Activated naive CD4-positive, alpha-beta T cell treated with anti-CD3 and anti-CD28 coated beads, Interleukin-2, amount 10 ng/mL, durations not matched to agents 7 days and 5 days (primary cell): Measurements from ENCODE around the gene CFAP57.
"Not testable (repeated sequence)": the region's sequence is repeated elsewhere in the genome, so short reads cannot be mapped to it uniquely, and the experiment has no call there.

Experiments used
- CTCF ChIA-PET: fragments of 350-600 bp; sonication (Branson Sonifier 250); formaldehyde crosslinking; loops from one replicate; lab custom pipeline; 2021; ENCODE audit warnings: antibody characterized with exemption; lab: Charles Lee
- DNase-seq: peaks from one replicate; pipeline ENCODE4 v3.0.0-alpha.2; 2020
- H3K27ac Mint-ChIP-seq: one replicate; pipeline ENCODE4 v1.8.0; 2021; ENCODE audit warnings: mild to moderate bottlenecking, moderate library complexity, mixed read lengths
- H3K27me3 Mint-ChIP-seq: one replicate; pipeline ENCODE4 v1.8.0; 2021; ENCODE audit warnings: mild to moderate bottlenecking, mixed read lengths
- H3K36me3 Mint-ChIP-seq: one replicate; pipeline ENCODE4 v1.8.0; 2021; ENCODE audit warnings: mixed read lengths
- H3K4me1 Mint-ChIP-seq: one replicate; pipeline ENCODE4 v1.8.0; 2021; ENCODE audit warnings: mixed read lengths
- H3K4me3 Mint-ChIP-seq: one replicate; pipeline ENCODE4 v1.8.0; 2021; ENCODE audit warnings: mild to moderate bottlenecking, moderate library complexity, mixed read lengths
- H3K9me3 Mint-ChIP-seq: one replicate; pipeline ENCODE4 v1.8.0; 2021; ENCODE audit warnings: mixed read lengths

Gene CFAP57

GRCh38 chr1:43197343-43198127, 25.4 kb downstream of the CFAP57 start:
- Mint-ChIP-seq H3K4me3 (no peak overlapping the region), H3K27me3 (no peaks in the 10 kb centered on the region), H3K27ac (no peak overlapping the region), H3K4me1 (no peaks in the 10 kb centered on the region), H3K9me3 (peaks cover 4% of the 10 kb centered on the region), H3K36me3 (no peaks in the 10 kb centered on the region)
- CTCF ChIA-PET = interaction anchor here (0.9 kb wide), 1 partner anchor 30 kb away, joined by 3 read pairs; no protein-coding TSS in a partner anchor
- DNase-seq = no peak

GRCh38 chr1:43199093-43199726, 27.1 kb downstream of the CFAP57 start:
- no peak for DNase-seq
- Mint-ChIP-seq H3K9me3 (peaks cover 4% of the 10 kb centered on the region), H3K4me1 (no peaks in the 10 kb centered on the region), H3K27ac (no peak overlapping the region), H3K27me3 (no peaks in the 10 kb centered on the region), H3K36me3 (no peaks in the 10 kb centered on the region), H3K4me3 (no peak overlapping the region)
- CTCF ChIA-PET = no interaction called here

- peaks cover 5% of the 10 kb centered on the region for H3K27me3 Mint-ChIP-seq
- H3K4me3 Mint-ChIP-seq = no peak overlapping the region
- peaks cover 2% of the 10 kb centered on the region for H3K9me3 Mint-ChIP-seq
- H3K27ac Mint-ChIP-seq = no peak overlapping the region
- CTCF ChIA-PET = no interaction called here
- no peaks in the 10 kb centered on the region for H3K36me3 Mint-ChIP-seq
- H3K4me1 Mint-ChIP-seq = peaks cover 2% of the 10 kb centered on the region
- no peak for DNase-seq
These were observed 31.7 kb downstream of the CFAP57 start for GRCh38 chr1:43203859-43204258.

- no peak for DNase-seq
- no peak overlapping the region for H3K4me3 Mint-ChIP-seq
- H3K9me3 Mint-ChIP-seq = peaks cover 2% of the 10 kb centered on the region
- H3K27ac Mint-ChIP-seq = no peak overlapping the region
- H3K27me3 Mint-ChIP-seq = peaks cover 5% of the 10 kb centered on the region
- no peaks in the 10 kb centered on the region for H3K36me3 Mint-ChIP-seq
- CTCF ChIA-PET = interaction anchor here (0.7 kb wide), 1 partner anchor 64 kb away, joined by 3 read pairs; no protein-coding TSS in a partner anchor
- peaks cover 2% of the 10 kb centered on the region for H3K4me1 Mint-ChIP-seq
These were observed 32.3 kb downstream of the CFAP57 start for GRCh38 chr1:43204394-43204793.

- Mint-ChIP-seq H3K27me3 (peaks cover 5% of the 10 kb centered on the region), H3K4me1 (peaks cover 2% of the 10 kb centered on the region), H3K4me3 (no peak overlapping the region), H3K9me3 (peaks cover 2% of the 10 kb centered on the region), H3K36me3 (no peaks in the 10 kb centered on the region), H3K27ac (no peak overlapping the region)
- DNase-seq = no peak
- CTCF ChIA-PET = interaction anchor here (0.8 kb wide), 1 partner anchor 21 kb away, joined by 4 read pairs; no protein-coding TSS in a partner anchor
These were observed 33.5 kb downstream of the CFAP57 start for GRCh38 chr1:43205671-43206070.

- H3K27me3 Mint-ChIP-seq = peaks cover 5% of the 10 kb centered on the region
- CTCF ChIA-PET = no interaction called here
- H3K4me3 Mint-ChIP-seq = no peak overlapping the region
- DNase-seq = no peak
- H3K9me3 Mint-ChIP-seq = peaks cover 2% of the 10 kb centered on the region
- no peak overlapping the region for H3K27ac Mint-ChIP-seq
- H3K4me1 Mint-ChIP-seq = peaks cover 2% of the 10 kb centered on the region
- H3K36me3 Mint-ChIP-seq = no peaks in the 10 kb centered on the region
These were observed 34.6 kb downstream of the CFAP57 start for GRCh38 chr1:43206600-43207228.

GRCh38 chr1:43207229-43207853, 35.2 kb downstream of the CFAP57 start:
- Mint-ChIP-seq H3K27ac (no peak overlapping the region), H3K9me3 (peaks cover 2% of the 10 kb centered on the region), H3K4me1 (peaks cover 2% of the 10 kb centered on the region), H3K27me3 (peaks cover 5% of the 10 kb centered on the region), H3K4me3 (no peak overlapping the region), H3K36me3 (no peaks in the 10 kb centered on the region)
- CTCF ChIA-PET = no interaction called here
- no peak for DNase-seq

GRCh38 chr1:43208277-43208676, 36.1 kb downstream of the CFAP57 start:
- H3K4me3 Mint-ChIP-seq, H3K4me1 Mint-ChIP-seq, H3K27ac Mint-ChIP-seq, H3K36me3 Mint-ChIP-seq, H3K27me3 Mint-ChIP-seq, H3K9me3 Mint-ChIP-seq, CTCF ChIA-PET, DNase-seq: not testable (repeated sequence)

GRCh38 chr1:43214501-43215444, 42.6 kb downstream of the CFAP57 start:
- no peak for DNase-seq
- H3K9me3 Mint-ChIP-seq = no peaks in the 10 kb centered on the region
- CTCF ChIA-PET = interaction anchor here (1.2 kb wide), 1 partner anchor 12 kb away, joined by 3 read pairs; no protein-coding TSS in a partner anchor
- H3K27me3 Mint-ChIP-seq = peaks cover 16% of the 10 kb centered on the region
- H3K4me3 Mint-ChIP-seq = no peak overlapping the region
- no peak overlapping the region for H3K27ac Mint-ChIP-seq
- no peaks in the 10 kb centered on the region for H3K4me1 Mint-ChIP-seq
- H3K36me3 Mint-ChIP-seq = no peaks in the 10 kb centered on the region

- H3K27ac Mint-ChIP-seq = no peak overlapping the region
- no peak overlapping the region for H3K4me3 Mint-ChIP-seq
- H3K36me3 Mint-ChIP-seq = no peaks in the 10 kb centered on the region
- no peak for DNase-seq
- CTCF ChIA-PET = no interaction called here
- H3K4me1 Mint-ChIP-seq = peaks cover 2% of the 10 kb centered on the region
- no peaks in the 10 kb centered on the region for H3K9me3 Mint-ChIP-seq
- H3K27me3 Mint-ChIP-seq = peaks cover 19% of the 10 kb centered on the region
These were observed 45.6 kb downstream of the CFAP57 start for GRCh38 chr1:43217747-43218146.

- Mint-ChIP-seq H3K27ac (no peak overlapping the region), H3K4me1 (peaks cover 2% of the 10 kb centered on the region), H3K36me3 (no peaks in the 10 kb centered on the region), H3K27me3 (peaks cover 20% of the 10 kb centered on the region), H3K9me3 (no peaks in the 10 kb centered on the region), H3K4me3 (no peak overlapping the region)
- CTCF ChIA-PET = no interaction called here
- DNase-seq = no peak
These were observed 49.0 kb downstream of the CFAP57 start for GRCh38 chr1:43220905-43221778.

- Mint-ChIP-seq H3K36me3 (no peaks in the 10 kb centered on the region), H3K27me3 (peaks cover 20% of the 10 kb centered on the region), H3K4me3 (no peak overlapping the region), H3K9me3 (no peaks in the 10 kb centered on the region), H3K27ac (no peak overlapping the region), H3K4me1 (peaks cover 2% of the 10 kb centered on the region)
- no peak for DNase-seq
- CTCF ChIA-PET = no interaction called here
These were observed 49.7 kb downstream of the CFAP57 start for GRCh38 chr1:43221797-43222196.
